ENCODE results near the gene BRINP2. TPM values are rescaled to one million over a fixed set of nuclear protein-coding genes. Genes with fewer than 3 reads are reported as not detected.
A peak's percentile ranks its signal among the peaks of the same experiment; 100 is the strongest.

BRINP2 gene
- total RNA-seq, 1 donor: not detected

DNA sequence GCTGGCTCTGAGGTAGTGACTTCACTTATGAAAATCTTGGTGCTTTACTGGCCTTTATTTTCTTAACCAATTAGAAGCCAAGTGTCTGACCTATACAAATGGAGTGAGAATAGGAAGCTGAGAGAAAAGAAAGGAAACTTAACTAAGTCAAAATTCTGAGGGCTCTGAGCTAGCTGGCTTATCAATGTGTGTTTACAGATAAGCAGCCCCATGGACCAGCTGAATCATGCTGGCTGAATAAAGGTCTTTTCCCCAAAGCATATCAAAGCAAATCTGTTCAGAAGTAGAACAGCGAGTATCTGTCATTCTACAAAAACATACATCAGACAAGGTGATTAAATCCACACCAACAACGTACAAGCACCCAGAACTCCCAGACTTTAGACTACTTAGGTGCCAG is 117.2 kb downstream of the BRINP2 start:
- TF ChIP-seq, protein P1, sequence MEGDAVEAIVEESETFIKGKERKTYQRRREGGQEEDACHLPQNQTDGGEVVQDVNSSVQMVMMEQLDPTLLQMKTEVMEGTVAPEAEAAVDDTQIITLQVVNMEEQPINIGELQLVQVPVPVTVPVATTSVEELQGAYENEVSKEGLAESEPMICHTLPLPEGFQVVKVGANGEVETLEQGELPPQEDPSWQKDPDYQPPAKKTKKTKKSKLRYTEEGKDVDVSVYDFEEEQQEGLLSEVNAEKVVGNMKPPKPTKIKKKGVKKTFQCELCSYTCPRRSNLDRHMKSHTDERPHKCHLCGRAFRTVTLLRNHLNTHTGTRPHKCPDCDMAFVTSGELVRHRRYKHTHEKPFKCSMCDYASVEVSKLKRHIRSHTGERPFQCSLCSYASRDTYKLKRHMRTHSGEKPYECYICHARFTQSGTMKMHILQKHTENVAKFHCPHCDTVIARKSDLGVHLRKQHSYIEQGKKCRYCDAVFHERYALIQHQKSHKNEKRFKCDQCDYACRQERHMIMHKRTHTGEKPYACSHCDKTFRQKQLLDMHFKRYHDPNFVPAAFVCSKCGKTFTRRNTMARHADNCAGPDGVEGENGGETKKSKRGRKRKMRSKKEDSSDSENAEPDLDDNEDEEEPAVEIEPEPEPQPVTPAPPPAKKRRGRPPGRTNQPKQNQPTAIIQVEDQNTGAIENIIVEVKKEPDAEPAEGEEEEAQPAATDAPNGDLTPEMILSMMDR (IDR thresholded peaks at IDR 0.05; ENCODE audit: insufficient read depth, low read length): no peak
- no peak overlapping the region for H3K4me3 ChIP-seq (ENCODE audit: low read depth, low read length)
- DNase-seq (ENCODE audit: low read depth): peak; percentile 48

DNA sequence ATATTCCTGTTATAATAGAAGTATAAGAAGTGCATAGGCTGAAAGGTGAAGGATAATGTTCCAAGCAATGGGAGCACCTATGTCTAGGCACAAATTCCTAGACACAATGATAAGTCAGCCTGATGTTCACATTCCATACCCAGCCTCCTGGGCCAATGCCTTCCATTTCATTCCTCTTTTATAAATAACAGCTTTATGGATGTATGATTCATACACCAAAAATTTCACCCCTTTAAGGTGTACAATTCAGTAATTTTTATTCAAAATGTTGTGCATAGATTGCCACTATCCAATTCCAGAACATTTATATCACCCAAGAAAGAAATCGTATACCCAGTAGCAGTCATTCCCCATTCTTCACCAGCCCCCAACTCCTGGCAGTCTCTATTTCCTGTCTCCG is 118.8 kb downstream of the BRINP2 start:
- TF ChIP-seq, protein P1 (IDR thresholded peaks at IDR 0.05; ENCODE audit: insufficient read depth, low read length): no peak
- no peak overlapping the region for H3K4me3 ChIP-seq (ENCODE audit: low read depth, low read length)
- no peak for DNase-seq (ENCODE audit: low read depth)

DNA sequence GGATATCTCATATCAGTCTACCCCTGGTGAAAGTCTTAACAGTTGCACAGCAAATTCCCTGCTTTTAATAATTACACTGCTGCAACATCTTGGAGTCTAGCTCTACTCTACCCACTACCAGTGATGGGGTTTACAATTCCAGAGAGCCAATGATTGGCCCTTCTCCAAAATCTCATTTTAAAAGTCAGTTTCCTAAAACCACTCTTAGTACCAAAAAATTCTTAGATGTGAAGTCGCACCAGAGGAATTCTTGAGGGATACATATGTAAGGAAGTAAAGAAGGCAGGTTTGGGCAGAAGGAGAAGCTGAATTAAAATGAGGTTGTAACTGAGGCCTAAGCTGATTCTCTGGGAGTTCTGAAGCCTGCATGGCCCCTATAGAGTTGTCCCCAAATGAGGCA is 129.7 kb downstream of the BRINP2 start:
- H3K4me3 ChIP-seq (ENCODE audit: low read depth, low read length): no peak overlapping the region
- TF ChIP-seq, protein P1 (IDR thresholded peaks at IDR 0.05; ENCODE audit: insufficient read depth, low read length): no peak
- DNase-seq (ENCODE audit: low read depth): no peak

DNA sequence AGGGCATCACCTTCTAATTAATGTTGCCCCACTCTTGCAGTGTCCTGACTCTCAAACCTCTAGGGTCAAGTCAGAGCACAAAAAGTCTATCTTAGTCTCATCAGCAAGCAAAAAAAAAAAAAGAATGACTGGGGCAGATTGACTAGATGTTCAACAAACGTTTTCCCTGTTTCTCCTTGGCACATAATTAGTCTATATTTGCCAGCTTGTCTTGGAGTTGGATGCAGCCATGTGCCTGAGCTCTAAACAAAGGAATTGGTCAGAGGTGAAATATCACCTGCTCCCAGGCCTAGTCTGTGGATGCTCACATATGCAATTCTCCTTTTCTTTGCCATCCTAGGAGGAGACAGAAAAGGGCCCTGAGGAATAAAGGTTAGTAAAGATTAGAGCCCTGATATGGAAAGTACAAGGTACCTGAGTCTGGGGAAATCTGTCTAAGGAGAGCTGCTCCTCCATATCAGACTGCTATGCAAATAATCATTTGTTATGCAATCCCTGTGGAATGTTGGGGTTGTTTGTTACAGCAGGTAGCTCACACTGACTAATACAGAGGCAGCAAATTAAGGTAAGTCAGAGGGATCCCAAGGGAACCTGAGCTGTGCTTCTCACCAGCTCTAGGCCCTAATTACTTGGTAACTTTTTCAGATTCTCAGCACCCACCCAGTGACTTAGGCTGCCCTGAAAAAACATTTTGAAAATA is 130.8 kb downstream of the BRINP2 start:
- no peak for DNase-seq (ENCODE audit: low read depth)
- H3K4me3 ChIP-seq (ENCODE audit: low read depth, low read length): no peak overlapping the region
- TF ChIP-seq, protein P1 (IDR thresholded peaks at IDR 0.05; ENCODE audit: insufficient read depth, low read length): no peak

DNA sequence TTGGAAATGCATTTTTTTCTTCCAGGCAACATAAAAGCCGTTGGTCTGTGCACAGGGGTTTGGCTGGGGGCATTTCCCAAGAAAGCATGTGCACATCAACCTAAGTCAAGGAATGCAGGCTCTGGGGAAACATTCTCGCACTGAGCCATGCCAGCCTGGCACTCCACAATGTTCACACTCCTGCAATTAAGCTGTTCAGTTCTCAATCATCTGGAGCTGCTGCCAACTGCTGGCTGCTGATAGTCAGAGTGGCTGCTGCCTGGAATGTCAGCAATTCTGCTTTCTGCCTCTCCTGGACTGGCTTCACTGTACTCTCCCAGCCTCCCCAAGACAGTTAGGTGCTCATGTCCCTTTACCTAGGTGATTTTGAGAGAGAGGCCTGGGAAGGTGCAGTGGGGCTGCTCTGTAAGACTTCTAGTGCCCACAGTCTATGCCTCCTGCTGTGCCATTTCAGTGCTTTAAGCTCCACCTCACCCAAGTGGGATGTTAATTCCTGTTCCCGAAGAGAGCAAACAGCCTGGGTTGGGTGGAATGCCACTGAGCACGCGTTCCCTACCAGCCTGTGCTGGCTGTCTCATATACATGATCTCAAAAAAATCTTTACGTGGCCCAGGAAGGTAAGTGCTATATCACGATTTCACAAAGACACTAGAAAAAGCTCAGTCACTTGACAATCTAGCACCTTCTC is 131.7 kb downstream of the BRINP2 start:
- DNase-seq (ENCODE audit: low read depth): no peak
- TF ChIP-seq, protein P1 (IDR thresholded peaks at IDR 0.05; ENCODE audit: insufficient read depth, low read length): no peak
- H3K4me3 ChIP-seq (ENCODE audit: low read depth, low read length): no peak overlapping the region

DNA sequence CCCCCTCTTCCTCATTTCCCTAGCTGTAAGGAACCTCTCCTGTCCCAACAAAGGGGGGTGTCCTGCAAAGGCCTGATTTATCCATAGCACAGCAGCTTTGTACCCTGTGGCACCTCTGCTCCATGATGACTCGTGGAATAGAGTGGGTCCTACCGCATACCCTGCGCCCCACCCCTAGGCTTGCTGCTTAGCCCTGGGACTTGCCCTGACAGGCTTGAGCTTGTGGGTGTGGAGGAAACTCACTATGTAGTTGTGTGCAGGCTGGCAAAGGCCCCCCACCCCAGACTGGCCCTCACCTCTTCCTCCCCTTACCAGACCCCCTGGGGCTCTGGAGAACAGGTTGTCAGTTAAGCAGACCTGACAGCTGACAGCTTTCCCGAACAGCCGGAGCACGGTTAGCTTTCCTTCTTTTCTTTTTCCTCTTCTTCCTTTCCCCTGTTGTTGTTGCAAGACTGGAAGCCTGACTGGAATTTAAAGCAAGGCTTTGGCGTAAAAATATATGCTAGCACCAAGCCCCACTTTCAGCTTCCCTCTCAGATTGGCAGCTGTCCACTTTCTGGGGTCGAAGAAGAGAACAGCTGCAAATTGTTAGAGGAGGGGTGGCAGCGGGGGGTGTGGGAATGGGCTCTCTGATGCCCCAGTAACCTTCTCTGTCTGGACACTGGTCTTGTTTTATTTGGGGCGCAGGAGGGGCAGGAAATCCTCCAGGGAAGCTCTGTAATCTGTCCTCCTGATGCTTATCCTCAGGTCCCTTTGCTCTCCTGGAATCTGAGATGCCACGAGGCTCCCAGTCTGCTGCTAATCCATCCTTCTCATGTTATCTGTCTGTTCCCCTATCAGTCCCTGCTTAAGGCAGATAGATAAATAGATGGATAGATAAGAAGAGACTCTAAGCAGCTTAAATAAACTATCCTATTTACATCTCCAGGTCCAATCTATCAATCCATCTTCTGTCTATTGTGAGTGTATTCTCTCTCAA is 134.6 kb downstream of the BRINP2 start:
- TF ChIP-seq, protein P1 (IDR thresholded peaks at IDR 0.05; ENCODE audit: insufficient read depth, low read length): no peak
- H3K4me3 ChIP-seq (ENCODE audit: low read depth, low read length): no peak overlapping the region
- DNase-seq (ENCODE audit: low read depth): no peak
